SH-SY5Y (cell line): ENCODE results near the gene CAB39L.

ENCODE experiments used
- GATA2 ChIP-seq: IDR thresholded peaks from 2 replicates; pipeline ENCODE4 v1.6.1; 2011; ENCODE audit warnings: mild to moderate bottlenecking, low read depth, low read length
- GATA3 ChIP-seq: IDR thresholded peaks from 2 replicates; pipeline ENCODE4 v1.6.1; 2011; ENCODE audit warnings: low read depth, mild to moderate bottlenecking, low read length, moderate library complexity

The CAB39L gene

GRCh38 chr13:49443704-49444523, at the start of gene CAB39L, which contains the start of gene SETDB2:
CAB39L (minus strand) TSS chr13:49444064; CDS start chr13:49382910, 61,154 bp downstream.
SETDB2 (plus strand) TSS chr13:49444274; CDS start chr13:49451894, 7,620 bp downstream.
- TF ChIP-seq GATA3, result no peak
- TF ChIP-seq GATA2, result no peak

DNA sequence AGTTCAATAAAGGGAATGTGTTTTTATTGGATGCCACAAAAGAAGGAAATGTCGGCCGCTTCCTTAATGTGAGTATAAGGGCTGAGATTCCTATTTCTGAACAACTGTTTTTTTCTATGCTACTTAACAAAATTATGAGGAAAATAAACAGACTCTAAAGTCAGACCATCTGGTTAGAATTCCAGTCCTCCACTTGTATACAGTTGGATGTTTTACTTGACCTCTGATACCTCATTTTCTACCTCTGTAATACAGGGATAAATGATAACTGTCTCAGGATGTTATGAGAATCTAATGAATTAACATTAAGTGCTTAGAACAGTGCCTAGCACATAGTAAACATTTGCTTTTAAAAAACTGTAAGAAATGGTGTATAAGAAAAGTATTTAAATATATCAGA, 44.7 kb upstream of the CAB39L start:
- TF ChIP-seq GATA2 (no peak), GATA3 (no peak)

DNA sequence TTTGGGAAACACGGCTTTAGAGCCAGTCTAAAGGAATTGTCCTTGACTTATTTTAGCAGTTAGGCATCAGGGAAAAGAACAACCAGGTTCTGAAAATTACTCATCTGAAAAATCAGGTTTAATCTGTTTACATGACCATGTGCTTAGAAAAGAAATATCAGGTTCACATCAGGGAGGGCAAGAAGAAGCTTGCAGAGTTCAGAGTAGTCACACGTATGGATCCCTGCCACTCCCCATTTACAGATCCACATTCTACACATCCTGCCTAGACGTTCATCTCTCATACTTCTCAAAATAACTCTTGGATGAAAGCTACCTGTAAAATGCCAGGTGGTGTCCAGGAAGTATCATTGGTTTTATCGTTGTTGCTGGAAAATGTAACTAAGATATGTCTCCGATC, 37.9 kb upstream of the CAB39L start:
- TF ChIP-seq GATA3, result no peak
- no peak for TF ChIP-seq GATA2

- no peak for TF ChIP-seq GATA3
- TF ChIP-seq GATA2, result no peak
Measured at GRCh38 chr13:49476529-49476928, 32.7 kb upstream of the CAB39L start.

- TF ChIP-seq GATA3 (no peak), GATA2 (no peak)
Measured at GRCh38 chr13:49472186-49472585, 28.3 kb upstream of the CAB39L start.

DNA sequence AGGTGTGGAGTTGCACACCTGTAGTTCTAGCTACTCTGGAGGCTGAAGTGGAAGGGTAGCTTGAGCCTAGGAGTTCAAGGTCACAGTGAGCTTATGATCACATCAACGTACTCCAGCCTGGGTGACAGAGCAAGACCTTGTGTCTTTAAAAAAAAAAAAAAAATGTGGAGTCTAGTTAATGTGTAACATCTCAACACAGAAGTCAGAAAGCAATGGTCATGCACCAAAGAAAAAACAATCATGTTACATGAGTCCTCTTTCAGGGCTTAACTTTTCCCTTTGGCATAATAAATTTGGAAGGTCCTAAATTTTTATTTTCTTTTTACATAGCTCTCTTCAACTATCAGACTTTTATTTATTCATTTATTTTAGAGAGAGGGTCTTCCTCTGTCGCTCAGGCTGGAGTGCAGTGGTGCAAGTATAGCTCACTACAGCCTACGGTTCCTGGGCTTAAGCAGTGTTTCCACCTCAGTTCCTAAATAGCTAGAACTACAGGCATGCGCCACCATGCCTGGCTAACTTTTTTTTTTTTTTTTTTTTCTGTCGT, 22.5 kb upstream of the CAB39L start:
- TF ChIP-seq GATA3 (no peak), GATA2 (no peak)

- TF ChIP-seq GATA3 (no peak), GATA2 (no peak)
Measured at GRCh38 chr13:49464621-49465325, 20.9 kb upstream of the CAB39L start.

DNA sequence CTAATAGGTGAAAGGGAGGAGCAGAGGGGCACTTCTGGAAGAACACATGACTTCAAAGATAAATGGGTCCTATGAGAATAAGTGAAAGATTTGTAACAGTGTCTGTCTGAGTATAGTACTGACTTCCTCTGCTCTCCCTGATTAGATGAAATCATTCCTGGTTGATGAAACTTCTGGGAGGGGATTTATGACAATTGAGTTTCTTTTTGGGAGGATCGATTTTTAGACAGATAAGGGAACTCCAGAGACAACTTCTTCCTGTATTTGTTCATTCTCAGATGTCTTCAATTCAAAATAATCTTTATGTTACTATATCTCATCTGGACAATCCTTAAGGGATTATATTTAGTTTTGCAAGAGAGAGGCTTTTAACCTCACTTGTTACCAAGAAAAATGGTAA, 20.2 kb upstream of the CAB39L start:
- TF ChIP-seq GATA3 (no peak), GATA2 (no peak)

DNA sequence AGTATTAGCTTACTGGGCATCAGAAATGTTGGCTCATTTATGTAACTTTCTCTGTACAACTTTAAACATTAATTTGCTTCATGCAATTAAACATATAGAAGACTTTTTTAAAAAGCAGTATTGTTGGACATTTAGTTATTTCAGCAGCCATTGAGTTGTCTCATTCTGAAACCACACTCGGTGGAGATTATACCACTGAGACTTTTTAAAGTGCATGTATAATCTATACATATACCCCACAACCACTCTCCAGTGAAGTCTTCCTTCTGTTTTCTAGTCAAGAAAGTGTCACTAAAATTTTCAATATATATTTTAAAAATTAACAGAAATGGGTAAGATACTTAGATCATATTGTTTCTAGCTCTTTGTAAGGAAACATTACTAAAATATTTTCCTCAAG, 15.7 kb upstream of the CAB39L start:
- TF ChIP-seq GATA2 (no peak), GATA3 (no peak)

DNA sequence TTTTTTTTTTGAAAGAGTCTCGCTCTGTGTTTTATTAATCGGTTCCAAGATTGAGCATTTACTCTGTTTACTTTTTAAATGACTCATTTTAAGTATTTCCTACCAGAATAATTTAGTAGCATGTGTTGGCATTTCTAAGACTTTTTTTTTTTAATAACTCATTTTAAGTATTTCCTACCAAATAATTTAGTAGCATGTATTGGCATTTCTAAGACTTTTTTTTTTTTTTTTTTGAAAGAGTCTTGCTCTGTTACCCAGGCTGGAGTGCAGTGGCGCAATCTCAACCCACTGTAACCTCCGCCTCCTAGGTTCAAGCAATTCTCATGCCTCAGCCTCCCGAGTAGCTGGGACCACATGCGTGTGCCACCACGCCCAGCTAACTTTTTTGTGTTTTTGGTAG, 13.4 kb upstream of the CAB39L start:
- TF ChIP-seq GATA3, result no peak
- TF ChIP-seq GATA2, result no peak

- no peak for TF ChIP-seq GATA3
- no peak for TF ChIP-seq GATA2
Measured at GRCh38 chr13:49456156-49456555, 12.3 kb upstream of the CAB39L start.

DNA sequence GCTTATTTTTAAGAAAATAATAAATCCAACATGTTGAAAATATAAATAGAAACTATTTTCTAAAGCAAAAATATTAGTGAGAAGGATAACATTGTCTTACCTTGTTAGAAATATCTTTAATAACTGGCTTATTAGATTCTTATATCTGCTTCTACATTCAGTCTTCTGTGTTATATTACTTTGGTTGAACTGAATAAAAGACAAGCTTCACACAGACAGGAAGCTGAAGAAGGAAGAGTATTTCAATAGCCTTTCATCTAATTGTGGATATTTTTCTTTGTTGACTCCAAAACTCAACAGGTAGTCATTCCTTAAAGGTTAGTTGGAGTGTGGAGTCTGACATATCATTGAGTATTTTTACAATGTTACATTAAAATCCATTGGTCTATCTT, 11.1 kb upstream of the CAB39L start:
- TF ChIP-seq GATA3 (no peak), GATA2 (no peak)

DNA sequence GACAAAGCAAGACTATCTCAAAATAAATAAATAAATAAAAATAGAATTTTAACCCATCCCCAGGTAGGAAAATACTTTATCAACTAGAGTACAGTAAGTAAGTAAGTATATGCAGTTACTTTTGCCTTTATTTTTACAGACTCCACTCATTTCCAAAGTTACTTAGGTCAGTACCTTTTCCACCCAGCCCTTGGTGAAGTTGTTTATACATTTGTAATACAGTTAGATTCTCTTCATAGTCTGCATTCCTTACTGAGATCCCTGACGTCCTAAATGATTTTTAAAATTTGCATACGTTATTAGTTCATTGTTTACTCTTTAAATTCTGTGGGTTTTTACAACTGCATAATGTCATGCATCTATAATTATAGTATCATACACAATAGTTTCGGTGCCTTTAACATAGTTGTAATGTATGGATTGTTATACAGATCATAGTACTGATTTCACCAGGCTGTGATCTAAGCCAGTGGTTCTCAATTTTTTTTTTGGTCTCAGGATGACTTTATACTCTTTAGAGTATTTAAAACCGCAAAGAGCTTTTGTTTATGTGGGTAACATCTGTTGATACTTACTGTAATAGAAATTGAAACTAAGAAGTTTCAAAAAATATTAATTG, 10.6 kb upstream of the CAB39L start:
- no peak for TF ChIP-seq GATA3
- no peak for TF ChIP-seq GATA2

DNA sequence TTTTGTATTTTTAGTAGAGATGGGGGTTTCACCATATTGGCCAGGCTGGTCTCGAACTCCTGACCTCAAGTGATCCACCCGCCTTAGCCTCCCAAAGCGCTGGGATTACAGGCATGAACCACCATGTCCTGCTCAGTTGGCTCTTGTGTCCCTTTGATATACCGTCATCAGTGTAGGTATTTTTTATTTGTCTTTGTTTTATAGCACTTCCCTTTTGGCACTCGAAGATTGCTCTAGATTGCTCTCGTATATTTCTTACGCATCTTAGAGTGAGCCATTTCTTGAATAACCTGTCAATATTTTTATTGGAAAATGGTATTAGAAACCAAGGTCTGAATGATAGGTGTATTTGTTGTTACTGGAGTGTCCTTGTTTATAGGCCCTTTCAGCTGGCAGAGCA, 9.6 kb upstream of the CAB39L start:
- TF ChIP-seq GATA3, result no peak
- no peak for TF ChIP-seq GATA2

GRCh38 chr13:49452725-49453457, 9.0 kb upstream of the CAB39L start:
- no peak for TF ChIP-seq GATA2
- no peak for TF ChIP-seq GATA3
